ENCODE results near the gene OGDHL. TPM values are rescaled to one million over a fixed set of nuclear protein-coding genes. Genes with fewer than 3 reads are reported as not detected.
"Not testable (repeated sequence)": the region's sequence is repeated elsewhere in the genome, so short reads cannot be mapped to it uniquely, and the experiment has no call there.

The OGDHL gene
- total and polyA plus RNA-seq, 9 of the 15 experiments (the other 6 are each of a cell fraction or from before 2014, with no cell fraction given), result 0.01 to 1.8 (median 0.91) TPM

DNA sequence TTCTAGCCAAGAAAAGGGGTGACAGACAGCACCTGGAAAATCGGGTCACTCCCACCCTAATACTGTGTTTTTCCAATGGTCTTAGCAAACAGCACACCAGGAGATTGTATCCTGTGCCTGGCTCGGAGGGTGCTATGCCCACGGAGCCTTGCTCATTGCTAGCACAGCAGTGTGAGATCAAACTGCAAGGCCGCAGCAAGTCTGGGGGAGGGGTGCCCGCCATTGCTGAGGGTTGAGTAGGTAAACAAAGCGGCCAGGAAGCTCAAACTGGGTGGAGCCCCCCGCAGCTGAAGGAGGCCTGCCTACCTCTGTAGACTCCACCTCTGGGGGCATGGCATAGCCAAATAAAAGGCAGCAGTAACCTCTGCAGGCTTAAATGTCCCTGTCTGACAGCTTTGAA lies 47.0 kb downstream of the OGDHL start:
- H3K27me3 ChIP-seq (ENCODE audit: control insufficient read depth in 2 of 2, insufficient read depth in 2 of 2, low read length in 2 of 2); H3K9me1 ChIP-seq (ENCODE audit: control insufficient read depth, insufficient read depth, low read length); H3K4me3 ChIP-seq; ATAC-seq; H3K27ac ChIP-seq (ENCODE audit: extremely low read depth, low read depth, low read length); H4K20me1 ChIP-seq (replicated peaks; ENCODE audit: control insufficient read depth, insufficient read depth, low read length); H3K4me1 ChIP-seq (replicated peaks in 1 of 2; ENCODE audit: control insufficient read depth in 2 of 2, insufficient read depth in 2 of 2, low read length in 2 of 2); H3K4me2 ChIP-seq (ENCODE audit: insufficient read depth, low read length); CTCF ChIA-PET (ENCODE audit: low intra/inter-chr PET ratio); H3K79me2 ChIP-seq (ENCODE audit: control insufficient read depth, insufficient read depth, low read length); DNase-seq (ENCODE audit: extremely low read depth in 1 of 4, low spot score in 3 of 4); H2AFZ ChIP-seq (ENCODE audit: low read depth, low read length); H3K9me3 ChIP-seq (replicated peaks; ENCODE audit: control insufficient read depth, insufficient read depth, low read depth, low read length); in situ Hi-C loops (cut with MboI); BruUV-seq (replicated peaks); FAIRE-seq; H3K36me3 ChIP-seq (ENCODE audit: control insufficient read depth, insufficient read depth, low read length); H3K9ac ChIP-seq (ENCODE audit: insufficient read depth in 1 of 2, low read depth in 2 of 2, low read length in 2 of 2); intact Hi-C loops (cut with micrococcal nuclease): not testable (repeated sequence)
- POLR2A ChIA-PET, result interaction anchor here (0.9 kb wide), 1 partner anchor 21 kb away, joined by 3 read pairs; no protein-coding TSS in a partner anchor
- WGBS (ENCODE audit: insufficient coverage, low coverage, missing lambda C conversion rate), result 0% methylated on average over 7 of the region's 7 CpGs

DNA sequence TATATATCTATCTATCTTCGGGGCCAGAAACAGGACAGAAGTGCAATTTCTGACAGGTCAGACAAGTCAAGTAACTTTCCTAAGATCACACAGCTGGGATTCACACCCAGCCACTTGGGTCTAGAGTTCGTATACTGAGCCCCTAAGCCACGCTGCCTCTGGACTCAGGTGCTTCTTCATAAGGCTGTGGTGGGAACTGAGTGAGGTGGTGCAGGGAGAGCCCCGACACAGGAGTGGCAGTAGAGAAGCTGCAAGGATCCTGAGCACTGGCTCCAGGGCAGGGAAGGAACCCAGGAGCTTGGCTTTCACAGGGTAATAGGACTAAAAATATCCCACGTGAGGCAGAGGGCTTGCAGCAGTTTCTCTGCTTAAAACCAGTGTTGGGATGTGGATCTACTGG lies 48.9 kb downstream of the OGDHL start:
- Histone ChIP-seq H3K4me1 (replicated peaks in 1 of 2; ENCODE audit: control insufficient read depth in 2 of 2, insufficient read depth in 2 of 2, low read length in 2 of 2) (no peaks in the 10 kb centered on the region), H3K79me2 (ENCODE audit: control insufficient read depth, insufficient read depth, low read length) (no peaks in the 10 kb centered on the region), H2AFZ (ENCODE audit: low read depth, low read length) (no peak overlapping the region), H3K9me3 (replicated peaks; ENCODE audit: control insufficient read depth, insufficient read depth, low read depth, low read length) (no peaks in the 10 kb centered on the region; the same call in 1 of the 2 replicates), H3K9ac (ENCODE audit: insufficient read depth in 1 of 2, low read depth in 2 of 2, low read length in 2 of 2) (no peak overlapping the region), H3K36me3 (ENCODE audit: control insufficient read depth, insufficient read depth, low read length) (no peaks in the 10 kb centered on the region), H3K9me1 (ENCODE audit: control insufficient read depth, insufficient read depth, low read length) (no peaks in the 10 kb centered on the region), H4K20me1 (replicated peaks; ENCODE audit: control insufficient read depth, insufficient read depth, low read length) (no peaks in the 10 kb centered on the region), H3K27ac (ENCODE audit: extremely low read depth, low read depth, low read length) (no peak overlapping the region), H3K4me3 (no peak overlapping the region), H3K27me3 (ENCODE audit: control insufficient read depth in 2 of 2, insufficient read depth in 2 of 2, low read length in 2 of 2) (peaks cover 3 to 22% of the 10 kb centered on the region in 2 experiments; a peak in 1 of 5 replicates), H3K4me2 (ENCODE audit: insufficient read depth, low read length) (no peak overlapping the region)
- in situ Hi-C loops (cut with MboI), result no loop called here
- intact Hi-C loops (cut with micrococcal nuclease), result no loop called here
- no TSS peak for BruUV-seq (replicated peaks)
- no peak for FAIRE-seq
- WGBS (ENCODE audit: insufficient coverage, low coverage, missing lambda C conversion rate), result 0% methylated on average over 5 of the region's 5 CpGs
- POLR2A ChIA-PET, result no interaction called here
- CTCF ChIA-PET (ENCODE audit: low intra/inter-chr PET ratio), result no interaction called here
- TF ChIP-seq, protein P1, sequence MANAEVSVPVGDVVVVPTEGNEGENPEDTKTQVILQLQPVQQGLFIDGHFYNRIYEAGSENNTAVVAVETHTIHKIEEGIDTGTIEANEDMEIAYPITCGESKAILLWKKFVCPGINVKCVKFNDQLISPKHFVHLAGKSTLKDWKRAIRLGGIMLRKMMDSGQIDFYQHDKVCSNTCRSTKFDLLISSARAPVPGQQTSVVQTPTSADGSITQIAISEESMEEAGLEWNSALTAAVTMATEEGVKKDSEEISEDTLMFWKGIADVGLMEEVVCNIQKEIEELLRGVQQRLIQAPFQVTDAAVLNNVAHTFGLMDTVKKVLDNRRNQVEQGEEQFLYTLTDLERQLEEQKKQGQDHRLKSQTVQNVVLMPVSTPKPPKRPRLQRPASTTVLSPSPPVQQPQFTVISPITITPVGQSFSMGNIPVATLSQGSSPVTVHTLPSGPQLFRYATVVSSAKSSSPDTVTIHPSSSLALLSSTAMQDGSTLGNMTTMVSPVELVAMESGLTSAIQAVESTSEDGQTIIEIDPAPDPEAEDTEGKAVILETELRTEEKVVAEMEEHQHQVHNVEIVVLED (CRISPR knock-in tag; IDR thresholded peaks at IDR 0.05), result no peak
- TF ChIP-seq, protein P2, sequence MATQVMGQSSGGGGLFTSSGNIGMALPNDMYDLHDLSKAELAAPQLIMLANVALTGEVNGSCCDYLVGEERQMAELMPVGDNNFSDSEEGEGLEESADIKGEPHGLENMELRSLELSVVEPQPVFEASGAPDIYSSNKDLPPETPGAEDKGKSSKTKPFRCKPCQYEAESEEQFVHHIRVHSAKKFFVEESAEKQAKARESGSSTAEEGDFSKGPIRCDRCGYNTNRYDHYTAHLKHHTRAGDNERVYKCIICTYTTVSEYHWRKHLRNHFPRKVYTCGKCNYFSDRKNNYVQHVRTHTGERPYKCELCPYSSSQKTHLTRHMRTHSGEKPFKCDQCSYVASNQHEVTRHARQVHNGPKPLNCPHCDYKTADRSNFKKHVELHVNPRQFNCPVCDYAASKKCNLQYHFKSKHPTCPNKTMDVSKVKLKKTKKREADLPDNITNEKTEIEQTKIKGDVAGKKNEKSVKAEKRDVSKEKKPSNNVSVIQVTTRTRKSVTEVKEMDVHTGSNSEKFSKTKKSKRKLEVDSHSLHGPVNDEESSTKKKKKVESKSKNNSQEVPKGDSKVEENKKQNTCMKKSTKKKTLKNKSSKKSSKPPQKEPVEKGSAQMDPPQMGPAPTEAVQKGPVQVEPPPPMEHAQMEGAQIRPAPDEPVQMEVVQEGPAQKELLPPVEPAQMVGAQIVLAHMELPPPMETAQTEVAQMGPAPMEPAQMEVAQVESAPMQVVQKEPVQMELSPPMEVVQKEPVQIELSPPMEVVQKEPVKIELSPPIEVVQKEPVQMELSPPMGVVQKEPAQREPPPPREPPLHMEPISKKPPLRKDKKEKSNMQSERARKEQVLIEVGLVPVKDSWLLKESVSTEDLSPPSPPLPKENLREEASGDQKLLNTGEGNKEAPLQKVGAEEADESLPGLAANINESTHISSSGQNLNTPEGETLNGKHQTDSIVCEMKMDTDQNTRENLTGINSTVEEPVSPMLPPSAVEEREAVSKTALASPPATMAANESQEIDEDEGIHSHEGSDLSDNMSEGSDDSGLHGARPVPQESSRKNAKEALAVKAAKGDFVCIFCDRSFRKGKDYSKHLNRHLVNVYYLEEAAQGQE (IDR thresholded peaks at IDR 0.05; ENCODE audit: borderline replicate concordance), result no peak
- TF ChIP-seq, protein P2 (CRISPR knock-in tag; IDR thresholded peaks at IDR 0.05; ENCODE audit: low read depth), result no peak
- no peak for DNase-seq (ENCODE audit: extremely low read depth in 1 of 4, low spot score in 3 of 4)
- ATAC-seq, result no peak

Measured in K562 (cell line).